SU-DHL-6 (cell line): ENCODE results near the gene C1D.

Source experiments
- EZH2phosphoT487 ChIP-seq: fragments of 200-600 bp; sonication (generic), shearing (Covaris generic); conservative IDR thresholded peaks from 2 replicates; pipeline ENCODE4 v1.6.1; 2018; ENCODE audit warnings: mild to moderate bottlenecking, antibody characterized with exemption, low read length, moderate library complexity, mixed read lengths
- TF ChIP-seq, protein P1 (sequence below): fragments of 200-600 bp; sonication (generic); IDR thresholded peaks from one replicate; pipeline ENCODE4 v1.5.1; 2017; ENCODE audit warnings: antibody characterized with exemption, mild to moderate bottlenecking, low read length, moderate library complexity; ENCODE audit not compliant: insufficient read depth, poor library complexity, severe bottlenecking

DNA sequence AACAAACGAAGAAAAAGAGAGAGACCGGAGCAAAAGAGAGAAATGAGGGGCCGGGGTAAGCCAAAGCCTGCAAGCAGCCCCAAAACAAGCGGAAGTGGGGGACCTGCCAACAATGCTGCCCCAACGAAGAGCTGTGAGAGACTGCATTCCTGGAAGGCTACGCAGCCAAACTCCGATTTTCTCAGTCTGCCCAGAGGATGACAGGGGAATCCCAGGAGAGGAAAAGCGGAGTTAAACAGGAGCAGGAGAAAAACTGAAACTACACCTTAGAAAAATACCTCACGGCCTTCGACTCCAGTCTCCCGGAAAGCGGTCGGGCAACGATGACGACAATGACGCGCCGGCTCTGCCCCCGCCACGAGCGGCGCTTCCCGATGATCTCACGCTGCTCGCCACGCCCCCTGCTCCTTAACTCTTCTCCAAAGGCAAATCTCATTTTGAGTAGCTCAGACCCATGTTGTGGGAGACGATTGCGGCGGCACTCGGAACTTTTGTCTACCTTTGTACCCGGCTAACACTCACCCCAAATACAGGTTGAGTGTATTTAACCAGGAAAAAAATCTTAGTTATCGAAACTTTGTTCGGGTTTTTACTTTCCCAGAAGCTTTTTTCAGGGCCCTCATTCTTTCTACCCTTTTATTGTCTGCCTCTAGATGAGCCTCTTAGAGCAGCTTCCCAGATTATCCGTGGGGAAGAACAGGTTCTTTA lies at the start of gene C1D:
- TF ChIP-seq, protein P1, sequence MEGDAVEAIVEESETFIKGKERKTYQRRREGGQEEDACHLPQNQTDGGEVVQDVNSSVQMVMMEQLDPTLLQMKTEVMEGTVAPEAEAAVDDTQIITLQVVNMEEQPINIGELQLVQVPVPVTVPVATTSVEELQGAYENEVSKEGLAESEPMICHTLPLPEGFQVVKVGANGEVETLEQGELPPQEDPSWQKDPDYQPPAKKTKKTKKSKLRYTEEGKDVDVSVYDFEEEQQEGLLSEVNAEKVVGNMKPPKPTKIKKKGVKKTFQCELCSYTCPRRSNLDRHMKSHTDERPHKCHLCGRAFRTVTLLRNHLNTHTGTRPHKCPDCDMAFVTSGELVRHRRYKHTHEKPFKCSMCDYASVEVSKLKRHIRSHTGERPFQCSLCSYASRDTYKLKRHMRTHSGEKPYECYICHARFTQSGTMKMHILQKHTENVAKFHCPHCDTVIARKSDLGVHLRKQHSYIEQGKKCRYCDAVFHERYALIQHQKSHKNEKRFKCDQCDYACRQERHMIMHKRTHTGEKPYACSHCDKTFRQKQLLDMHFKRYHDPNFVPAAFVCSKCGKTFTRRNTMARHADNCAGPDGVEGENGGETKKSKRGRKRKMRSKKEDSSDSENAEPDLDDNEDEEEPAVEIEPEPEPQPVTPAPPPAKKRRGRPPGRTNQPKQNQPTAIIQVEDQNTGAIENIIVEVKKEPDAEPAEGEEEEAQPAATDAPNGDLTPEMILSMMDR = no peak
- no peak for TF ChIP-seq EZH2phosphoT487
